ENCODE results near the gene CDCA8. TPM values are rescaled to one million over a fixed set of nuclear protein-coding genes. Genes with fewer than 3 reads are reported as not detected.
A peak's percentile ranks its signal among the peaks of the same experiment; 100 is the strongest.

CDCA8 gene
- total RNA-seq, 1 experiment from 2014 or later, result 51.7 TPM

DNA sequence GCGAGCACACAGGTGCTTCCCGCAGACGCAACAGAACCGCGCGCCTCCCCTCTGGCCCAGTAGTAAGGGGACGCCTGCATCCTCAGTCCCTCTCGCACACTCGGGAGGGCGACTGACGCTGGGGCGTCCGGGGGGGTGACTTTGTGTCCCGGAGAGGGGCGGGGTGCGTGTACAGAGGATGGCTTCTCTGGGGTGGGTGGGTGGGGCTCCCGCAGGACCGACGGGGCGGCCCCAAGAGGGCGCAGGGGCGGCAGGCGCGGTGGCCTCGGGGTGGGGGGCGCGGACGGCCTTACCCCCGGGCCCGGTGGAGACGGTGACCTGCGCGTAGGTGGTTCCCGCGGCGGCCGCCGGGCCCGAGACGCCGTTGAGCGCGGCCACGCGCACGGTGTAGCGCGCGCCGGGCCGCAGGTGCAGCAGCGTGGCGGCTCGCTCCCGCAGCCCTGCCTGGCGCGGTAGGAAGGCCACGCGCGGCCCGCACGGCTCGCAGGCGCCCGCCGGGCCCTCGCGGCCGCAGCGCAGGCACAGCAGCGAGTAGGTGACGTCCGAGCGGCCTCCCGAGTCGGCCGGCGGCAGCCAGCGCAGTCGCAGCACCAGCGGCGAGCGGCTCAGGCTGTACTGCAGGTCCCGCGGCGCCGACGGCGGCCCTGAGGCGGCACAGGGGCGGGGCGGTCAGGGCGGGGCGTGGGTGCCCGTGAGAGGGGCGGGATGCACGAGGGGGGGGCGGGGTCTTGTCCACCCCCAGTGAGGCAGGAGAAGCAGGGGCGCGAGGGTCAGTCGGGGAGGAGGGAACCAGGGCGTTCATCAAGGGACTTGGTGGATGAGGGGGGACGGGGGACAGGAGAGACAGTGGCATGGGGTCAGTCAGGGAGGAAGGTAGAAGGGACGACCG is 60.5 kb downstream of the CDCA8 start (continued):
- no peak for TF ChIP-seq ZBTB33 (IDR thresholded peaks at IDR 0.05; ENCODE audit: extremely low read depth, insufficient replicate concordance, low read length)

DNA sequence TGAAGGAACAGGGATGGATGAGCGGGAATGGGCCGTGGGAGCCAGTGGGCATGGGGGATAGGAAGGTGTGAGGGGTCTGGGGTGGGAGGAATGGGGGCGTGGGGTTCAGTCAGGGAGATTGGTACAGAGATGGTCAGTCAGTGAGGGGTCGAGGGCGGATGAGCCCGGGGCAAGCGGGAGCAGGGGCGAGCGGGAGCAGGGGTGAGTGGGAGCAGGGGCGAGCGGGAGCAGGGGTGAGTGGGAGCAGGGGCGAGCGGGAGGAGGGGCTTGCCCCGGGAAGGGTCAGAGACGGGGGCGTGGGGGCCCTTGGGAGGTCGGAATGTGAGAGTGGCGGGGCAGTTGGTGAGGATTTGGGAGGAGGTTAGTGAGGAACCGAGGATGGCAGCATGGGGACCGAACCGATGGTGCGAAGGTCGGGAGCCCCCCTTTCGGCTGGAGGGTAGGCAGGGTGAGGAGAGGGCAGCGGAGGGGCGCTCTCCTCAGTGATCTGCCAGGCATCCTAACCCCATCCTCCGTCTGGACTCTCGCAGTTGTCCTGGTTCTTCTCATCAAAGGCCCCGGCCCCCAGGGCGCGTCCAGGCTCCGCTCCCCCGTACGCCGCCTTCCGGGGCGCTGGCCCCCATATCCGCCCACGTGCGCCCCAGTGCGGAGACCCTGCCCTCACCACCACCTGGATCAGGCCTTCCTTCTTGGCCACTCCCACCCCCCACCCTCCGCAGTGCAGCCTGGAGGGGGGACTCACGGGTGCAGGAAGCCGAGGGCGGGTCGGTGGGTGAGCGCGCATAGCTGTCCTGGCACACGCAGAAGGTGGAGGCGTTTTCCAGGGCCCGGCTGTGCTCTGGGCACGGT is 61.4 kb downstream of the CDCA8 start:
- Histone ChIP-seq H3K36me3 (ENCODE audit: control insufficient read depth in 1 of 2, insufficient read depth in 2 of 2, low read length in 2 of 2) (no peaks in the 10 kb centered on the region), H3K9me3 (ENCODE audit: control insufficient read depth in 1 of 2, insufficient read depth in 1 of 2, low read depth in 1 of 2, low read length in 2 of 2) (no peaks in the 10 kb centered on the region), H3K9me2 (ENCODE audit: insufficient read depth) (no peaks in the 10 kb centered on the region), H3K4me3 (replicated peaks in 1 of 2; ENCODE audit: low read depth in 1 of 2, low read length in 2 of 2) (peak overlapping the region; percentile 51 to 61), H3K27me3 (ENCODE audit: insufficient read depth, low read length) (peaks cover 5% of the 10 kb centered on the region; the same call in 1 of the 2 replicates), H3K27ac (ENCODE audit: low read depth, low read length) (no peak overlapping the region), H3K9ac (ENCODE audit: low read length) (peak overlapping the region; percentile 51), H3K4me2 (ENCODE audit: low read length) (peak overlapping the region; percentile 87), H3K4me1 (ENCODE audit: control insufficient read depth in 1 of 2, insufficient read depth in 2 of 2, low read length in 2 of 2) (peaks cover 5 to 23% of the 10 kb centered on the region in 2 experiments; a peak in 3 of 4 replicates), H3K79me2 (ENCODE audit: insufficient read depth, low read length) (no peaks in the 10 kb centered on the region), H4K20me1 (ENCODE audit: insufficient read depth) (no peaks in the 10 kb centered on the region), H2AFZ (ENCODE audit: low read depth, low read length, poor library complexity, severe bottlenecking) (no peak overlapping the region)
- intact Hi-C loops (cut with micrococcal nuclease), result no loop called here
- ChIA-PET POLR2A (no interaction called here), CTCF (no interaction called here), RAD21 (ENCODE audit: low non-redundant PET in 1 of 2, low total read pairs in 2 of 2, uncharacterized antibody in 2 of 2, unreplicated experiment in 2 of 2) (no interaction called here)
- BruUV-seq (replicated peaks), result no TSS peak
- DNase-seq (ENCODE audit: low read depth, low spot score) (no peak), ATAC-seq (no peak)
- TF ChIP-seq CBX3 (IDR thresholded peaks at IDR 0.05; ENCODE audit: low read depth) (no peak), TCF7L2 (IDR thresholded peaks at IDR 0.05; ENCODE audit: borderline replicate concordance, extremely low read depth, insufficient read depth, insufficient read length) (no peak), MAX (IDR thresholded peaks at IDR 0.05) (no peak), ELF1 (IDR thresholded peaks at IDR 0.05; ENCODE audit: borderline replicate concordance, low read depth) (no peak), SP1 (IDR thresholded peaks at IDR 0.05; ENCODE audit: low read depth) (no peak)
- TF ChIP-seq, protein P1, sequence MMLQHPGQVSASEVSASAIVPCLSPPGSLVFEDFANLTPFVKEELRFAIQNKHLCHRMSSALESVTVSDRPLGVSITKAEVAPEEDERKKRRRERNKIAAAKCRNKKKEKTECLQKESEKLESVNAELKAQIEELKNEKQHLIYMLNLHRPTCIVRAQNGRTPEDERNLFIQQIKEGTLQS (IDR thresholded peaks at IDR 0.05), result no peak
